CD14-positive monocyte (primary cell): Measurements from ENCODE around the gene THSD4. TPM values are rescaled to one million over a fixed set of nuclear protein-coding genes. Genes with fewer than 3 reads are reported as not detected.

Experiments
- DNase-seq, 3 donors: peaks; one replicate each; pipeline ENCODE4 v3.0.0-alpha.2; 2011 to 2022
- H2AFZ ChIP-seq: 2 replicates; pipeline ENCODE4 v1.6.0; 2012; ENCODE audit warnings: mild to moderate bottlenecking, low read depth, low read length, inconsistent platforms; ENCODE audit not compliant: insufficient read depth, poor library complexity, severe bottlenecking
- H3K27ac ChIP-seq, 2 donors: 1 replicate in 1 of 2; 2 replicates in 1 of 2; pipeline ENCODE4 v1.5.1; 2012 to 2013; ENCODE audit warnings: low read length in 2 of 2, control low read depth in 1 of 2, inconsistent platforms in 1 of 2, low read depth in 1 of 2, mild to moderate bottlenecking in 1 of 2
- H3K27me3 ChIP-seq, 2 donors: one replicate each; pipeline versions ENCODE4 v1.6.0 to v1.6.1; 2011 to 2013; ENCODE audit warnings: low read length in 2 of 2; ENCODE audit not compliant: control insufficient read depth in 2 of 2, insufficient read depth in 2 of 2
- H3K36me3 ChIP-seq, 2 donors: replicated peaks in 1 of 2; 1 replicate in 1 of 2; 2 replicates in 1 of 2; pipeline versions ENCODE4 v1.5.1 to v1.6.1; 2012 to 2013; ENCODE audit warnings: low read length in 2 of 2, control low read depth in 1 of 2, inconsistent platforms in 1 of 2, mild to moderate bottlenecking in 1 of 2; ENCODE audit not compliant: insufficient read depth in 2 of 2, control insufficient read depth in 1 of 2
- H3K4me1 ChIP-seq, 2 donors: 1 replicate in 1 of 2; 2 replicates in 1 of 2; pipeline versions ENCODE4 v1.5.1 to v1.6.1; 2012 to 2013; ENCODE audit warnings: low read length in 2 of 2, control low read depth in 1 of 2, inconsistent platforms in 1 of 2, mild to moderate bottlenecking in 1 of 2, moderate library complexity in 1 of 2; ENCODE audit not compliant: insufficient read depth in 2 of 2, control insufficient read depth in 1 of 2
- H3K4me2 ChIP-seq: replicated peaks from 2 replicates; pipeline ENCODE3; 2012; ENCODE audit warnings: low read length, moderate library complexity, mild to moderate bottlenecking; ENCODE audit not compliant: poor library complexity, severe bottlenecking; ENCODE audit errors: extremely low read depth
- H3K4me3 ChIP-seq, 3 experiments: fragments of 200-600 bp in 1 of 3; sonication (generic) in 1 of 3; replicated peaks in 1 of 3; 1 replicate in 2 of 3; 2 replicates in 1 of 3; pipeline ENCODE4 v1.5.1; 2011 to 2013; ENCODE audit warnings: low read length in 3 of 3, mild to moderate bottlenecking in 3 of 3, control low read depth in 2 of 3, low read depth in 2 of 3, inconsistent platforms in 1 of 3, moderate library complexity in 1 of 3
- H3K79me2 ChIP-seq: 2 replicates; pipeline ENCODE4 v1.6.0; 2012; ENCODE audit warnings: mild to moderate bottlenecking, control low read depth, inconsistent platforms, low read length, moderate library complexity; ENCODE audit not compliant: insufficient read depth
- H3K9ac ChIP-seq: 2 replicates; pipeline ENCODE4 v1.6.0; 2017; ENCODE audit warnings: low read length, mild to moderate bottlenecking; ENCODE audit not compliant: insufficient read depth, poor library complexity, severe bottlenecking
- H3K9me3 ChIP-seq, 2 donors: replicated peaks in 1 of 2; 1 replicate in 1 of 2; 2 replicates in 1 of 2; pipeline versions ENCODE4 v1.5.1 to v1.6.1; 2012 to 2013; ENCODE audit warnings: low read length in 2 of 2, control low read depth in 1 of 2; ENCODE audit not compliant: control insufficient read depth in 1 of 2, insufficient read depth in 1 of 2
- H4K20me1 ChIP-seq: 2 replicates; pipeline ENCODE4 v1.6.0; 2012; ENCODE audit warnings: mild to moderate bottlenecking, low read length, control low read depth, moderate library complexity; ENCODE audit not compliant: insufficient read depth
- H3K27ac Mint-ChIP-seq, 7 donors: one replicate each; pipeline ENCODE4 v1.8.0; 2020; ENCODE audit warnings: mild to moderate bottlenecking in 7 of 7, mixed read lengths in 7 of 7, moderate library complexity in 6 of 7, inconsistent platforms in 2 of 7
- H3K27me3 Mint-ChIP-seq, 3 donors: one replicate each; pipeline ENCODE4 v1.8.0; 2021 to 2022; ENCODE audit warnings: low read depth in 3 of 3, mild to moderate bottlenecking in 3 of 3, mixed read lengths in 3 of 3, moderate library complexity in 3 of 3, inconsistent platforms in 1 of 3
- H3K36me3 Mint-ChIP-seq, 2 donors: one replicate each; pipeline ENCODE4 v1.8.0; 2020; ENCODE audit warnings: mixed read lengths in 2 of 2, inconsistent platforms in 1 of 2, mild to moderate bottlenecking in 1 of 2
- H3K4me1 Mint-ChIP-seq: one replicate; pipeline ENCODE4 v1.8.0; 2020; ENCODE audit warnings: mild to moderate bottlenecking, mixed read lengths
- H3K4me3 Mint-ChIP-seq, 2 donors: one replicate each; pipeline ENCODE4 v1.8.0; 2020; ENCODE audit warnings: mild to moderate bottlenecking in 2 of 2, mixed read lengths in 2 of 2, moderate library complexity in 1 of 2
- H3K9me3 Mint-ChIP-seq, 7 donors: one replicate each; pipeline ENCODE4 v1.8.0; 2020 to 2022; ENCODE audit warnings: mixed read lengths in 7 of 7, mild to moderate bottlenecking in 6 of 7, moderate library complexity in 6 of 7, inconsistent platforms in 2 of 7
- WGBS: methylation state at CpG from one replicate; pipeline ENCODE4 v1.1.5; 2013; ENCODE audit warnings: missing lambda C conversion rate; ENCODE audit not compliant: insufficient coverage; 5-methylcytosine and 5-hydroxymethylcytosine counted together
- intact Hi-C, 2 donors: fragments of 100-400 bp; cut with micrococcal nuclease; formaldehyde crosslinking; loops; one replicate each; pipeline versions ENCODE4 v1.15.0 to v1.15.1; 2023
- polyA plus RNA-seq, 3 donors: library from polyadenylated mRNA; depleted of rRNA in 1 of 3; unstranded in 2 of 3; stranded (reverse) in 1 of 3; fragments of 300-500 nt in 2 of 3; fragments of >200 nt in 1 of 3; fragmentation: Illumina TruSeq in 2 of 3; gene quantifications; 1 replicate in 2 of 3; 2 replicates in 1 of 3; pipeline ENCODE4 v1.2.3, GENCODE V29; 2012 to 2021
- TF ChIP-seq, protein P1 (sequence below): fragments of 200-600 bp; IDR thresholded peaks from one replicate; pipeline ENCODE4 v1.8.0; 2022; ENCODE audit warnings: antibody characterized with exemption, mild to moderate bottlenecking

The THSD4 gene
- polyA plus RNA-seq, 3 donors = not detected

DNA sequence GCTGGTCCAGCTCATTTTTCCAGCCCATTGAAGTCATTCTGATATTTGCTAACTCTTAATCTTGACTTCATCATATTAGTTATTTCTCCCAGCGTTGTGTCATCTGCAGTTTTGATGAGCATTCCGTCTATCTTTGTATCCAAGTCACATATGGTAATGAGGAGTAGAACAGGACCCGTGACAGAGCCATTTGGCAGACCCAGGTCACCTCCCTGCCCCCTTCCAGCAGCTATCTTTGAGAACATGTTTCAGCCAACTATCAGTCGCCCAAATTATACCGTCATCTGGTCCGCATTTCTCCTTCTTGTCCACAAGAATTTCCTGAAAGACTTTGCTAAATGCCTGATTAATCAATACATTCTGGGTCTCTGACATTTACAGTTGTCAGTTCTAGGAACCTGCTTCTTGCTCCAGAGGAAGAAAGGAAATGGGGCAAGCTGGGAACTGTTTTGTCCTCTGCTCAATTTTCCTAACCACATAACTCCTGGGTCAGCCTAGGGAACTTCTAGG, 347.9 kb downstream of the THSD4 start:
- peaks cover 0 to 11% (median 3%) of the 10 kb centered on the region in 7 donors for H3K9me3 Mint-ChIP-seq
- Histone ChIP-seq H3K4me1 (no peaks in the 10 kb centered on the region), H3K4me2 (no peak overlapping the region), H3K9me3 (no peaks in the 10 kb centered on the region), H3K36me3 (no peaks in the 10 kb centered on the region), H3K79me2 (no peaks in the 10 kb centered on the region), H3K27me3 (no peaks in the 10 kb centered on the region), H2AFZ (no peak overlapping the region), H3K9ac (no peak overlapping the region), H3K4me3 (no peak overlapping the region), H4K20me1 (no peaks in the 10 kb centered on the region), H3K27ac (no peak overlapping the region)
- DNase-seq = no peak
- intact Hi-C loops = no loop called here
- H3K4me3 Mint-ChIP-seq = no peak overlapping the region
- no peaks in the 10 kb centered on the region for H3K4me1 Mint-ChIP-seq
- no peaks in the 10 kb centered on the region for H3K36me3 Mint-ChIP-seq
- 100% methylated on average over 3 of the region's 6 CpGs for WGBS
- peaks cover 6 to 12% (median 7%) of the 10 kb centered on the region in 3 donors for H3K27me3 Mint-ChIP-seq
- TF ChIP-seq, protein P1, sequence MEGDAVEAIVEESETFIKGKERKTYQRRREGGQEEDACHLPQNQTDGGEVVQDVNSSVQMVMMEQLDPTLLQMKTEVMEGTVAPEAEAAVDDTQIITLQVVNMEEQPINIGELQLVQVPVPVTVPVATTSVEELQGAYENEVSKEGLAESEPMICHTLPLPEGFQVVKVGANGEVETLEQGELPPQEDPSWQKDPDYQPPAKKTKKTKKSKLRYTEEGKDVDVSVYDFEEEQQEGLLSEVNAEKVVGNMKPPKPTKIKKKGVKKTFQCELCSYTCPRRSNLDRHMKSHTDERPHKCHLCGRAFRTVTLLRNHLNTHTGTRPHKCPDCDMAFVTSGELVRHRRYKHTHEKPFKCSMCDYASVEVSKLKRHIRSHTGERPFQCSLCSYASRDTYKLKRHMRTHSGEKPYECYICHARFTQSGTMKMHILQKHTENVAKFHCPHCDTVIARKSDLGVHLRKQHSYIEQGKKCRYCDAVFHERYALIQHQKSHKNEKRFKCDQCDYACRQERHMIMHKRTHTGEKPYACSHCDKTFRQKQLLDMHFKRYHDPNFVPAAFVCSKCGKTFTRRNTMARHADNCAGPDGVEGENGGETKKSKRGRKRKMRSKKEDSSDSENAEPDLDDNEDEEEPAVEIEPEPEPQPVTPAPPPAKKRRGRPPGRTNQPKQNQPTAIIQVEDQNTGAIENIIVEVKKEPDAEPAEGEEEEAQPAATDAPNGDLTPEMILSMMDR = no peak
- H3K27ac Mint-ChIP-seq = no peak overlapping the region

DNA sequence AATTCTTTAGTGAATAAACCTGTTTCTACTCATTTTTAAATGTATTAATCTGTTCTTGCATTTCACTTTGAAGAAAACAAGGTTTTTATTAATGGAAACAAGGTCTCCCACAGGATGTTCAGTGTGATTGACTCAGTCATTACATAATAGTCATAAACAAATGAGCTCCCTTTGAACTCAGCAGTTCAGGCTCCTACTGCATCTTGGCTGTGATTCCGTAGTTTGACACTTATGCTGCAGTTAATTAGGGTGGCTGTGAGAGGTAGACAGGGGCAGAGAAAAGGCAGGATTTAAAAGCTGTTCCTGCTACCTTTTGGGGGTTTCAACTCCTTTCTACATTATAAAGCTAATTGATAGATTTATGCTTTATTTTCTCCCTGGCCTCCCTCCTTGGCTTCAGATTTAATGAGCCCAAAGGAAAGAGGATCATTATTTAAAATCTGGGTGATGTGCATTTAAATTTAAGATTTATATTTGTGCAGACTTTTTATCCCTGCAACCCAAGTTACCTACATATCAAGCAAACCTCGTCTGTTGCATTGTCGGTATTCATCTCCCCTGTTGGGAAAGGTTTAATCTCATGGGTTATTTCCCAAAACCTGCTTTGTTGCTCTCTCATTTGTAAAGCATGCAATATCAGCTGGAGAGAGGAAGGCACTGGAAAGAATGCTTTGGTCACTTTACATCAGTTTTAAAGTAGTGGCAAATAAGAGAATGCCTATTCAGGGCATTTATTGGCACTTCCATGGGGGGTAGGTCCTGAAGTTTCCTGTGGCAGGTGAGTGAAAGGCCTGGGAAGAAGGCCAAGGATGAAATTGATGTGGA, 350.1 kb downstream of the THSD4 start:
- intact Hi-C loops = no loop called here
- H3K9me3 Mint-ChIP-seq = peaks cover 0 to 11% (median 4%) of the 10 kb centered on the region in 7 donors
- Histone ChIP-seq H3K36me3 (no peaks in the 10 kb centered on the region), H3K27ac (no peak overlapping the region), H3K4me2 (no peak overlapping the region), H3K79me2 (no peaks in the 10 kb centered on the region), H3K9ac (no peak overlapping the region), H3K27me3 (no peaks in the 10 kb centered on the region), H4K20me1 (no peaks in the 10 kb centered on the region), H3K4me3 (no peak overlapping the region), H2AFZ (no peak overlapping the region), H3K9me3 (no peaks in the 10 kb centered on the region), H3K4me1 (no peaks in the 10 kb centered on the region)
- H3K4me3 Mint-ChIP-seq = no peak overlapping the region
- DNase-seq = no peak
- no CpG with 5 or more reads among the region's 3 CpGs for WGBS
- no peaks in the 10 kb centered on the region for H3K36me3 Mint-ChIP-seq
- TF ChIP-seq, protein P1 = no peak
- H3K4me1 Mint-ChIP-seq = no peaks in the 10 kb centered on the region
- H3K27ac Mint-ChIP-seq = no peak overlapping the region
- H3K27me3 Mint-ChIP-seq = peaks cover 5 to 9% (median 6%) of the 10 kb centered on the region in 3 donors
